HepG2 (cell line): ENCODE results near the gene TRIM54. TPM values are rescaled to one million over a fixed set of nuclear protein-coding genes. Genes with fewer than 3 reads are reported as not detected.
A peak's percentile ranks its signal among the peaks of the same experiment; 100 is the strongest.

ENCODE experiments used
- AGO2 ChIP-seq: fragments of 200-400 bp; formaldehyde crosslinking; optimal IDR thresholded peaks from 2 replicates; pipeline ENCODE3; 2017; ENCODE audit warnings: mild to moderate bottlenecking, low read depth, low read length, moderate library complexity
- KAT7 ChIP-seq: IDR thresholded peaks from 2 replicates; pipeline ENCODE4 v1.6.1; 2018; ENCODE audit warnings: borderline replicate concordance, missing compliant biosample characterization
- ZFP90 ChIP-seq: sonication (generic); formaldehyde crosslinking; IDR thresholded peaks from 2 replicates; pipeline ENCODE4 v1.8.0; 2022; ENCODE audit warnings: missing genetic modification reagents, mild to moderate bottlenecking, inconsistent platforms, borderline replicate concordance
- ZHX2 ChIP-seq, 2 experiments: sonication (generic) in 1 of 2; formaldehyde crosslinking in 1 of 2; IDR thresholded peaks; 2 replicates each; pipeline versions ENCODE4 v1.6.1 to v1.9.0; 2014 to 2022; ENCODE audit warnings: antibody characterized with exemption in 1 of 2, borderline replicate concordance in 1 of 2, inconsistent platforms in 1 of 2, low read depth in 1 of 2, missing genetic modification reagents in 1 of 2
- ZNF75D ChIP-seq: sonication (generic); formaldehyde crosslinking; IDR thresholded peaks from 2 replicates; pipeline ENCODE4 v1.8.1; 2023; ENCODE audit warnings: missing genetic modification reagents, mild to moderate bottlenecking, borderline replicate concordance
- ZNF800 ChIP-seq: sonication (generic); formaldehyde crosslinking; IDR thresholded peaks from 2 replicates; pipeline ENCODE4 v1.4.0; 2020; ENCODE audit warnings: missing genetic modification reagents
- polyA plus RNA-seq, 8 experiments: library from polyadenylated mRNA; depleted of rRNA in 3 of 8; stranded (reverse) in 7 of 8; unstranded in 1 of 8; fragments of >200 nt; fragmentation: Illumina TruSeq in 4 of 8; extraction: Trizol in 4 of 8; gene quantifications; 2 replicates each; pipeline versions ENCODE4 v1.2.1 to v1.2.3, GENCODE V29; 2011 to 2016; ENCODE audit warnings: low read depth in 4 of 8, missing spikeins in 1 of 8, mixed read lengths in 1 of 8; ENCODE audit not compliant: insufficient read depth in 1 of 8
- total RNA-seq, 5 experiments: library from RNA; depleted of rRNA; stranded (reverse); fragments of >200 nt; fragmentation: Illumina TruSeq; extraction: Trizol; gene quantifications; 2 replicates each; pipeline ENCODE4 v1.2.3, GENCODE V29; 2016; ENCODE audit warnings: low read depth in 1 of 5
- TF ChIP-seq, protein P1 (sequence below): sonication (generic); formaldehyde crosslinking; IDR thresholded peaks from 2 replicates; pipeline ENCODE4 v1.8.0; 2022; ENCODE audit warnings: mild to moderate bottlenecking, missing genetic modification reagents, moderate library complexity

TRIM54 gene
- total and polyA plus RNA-seq, 2 of the 13 experiments (the other 11 are each of a cell fraction or from before 2014, with no cell fraction given), result 0.07 to 0.13 TPM

GRCh38 chr2:27356056-27356381, 73.8 kb downstream of the TRIM54 start (continued):
- 0 out of 2 replicates have a peak, but pooled peaks have one; percentile 16 for TF ChIP-seq ZNF800 (CRISPR knock-in tag)
- TF ChIP-seq ZNF75D (CRISPR knock-in tag), result 0 out of 2 replicates have a peak, but pooled peaks have one; percentile 18
- TF ChIP-seq KAT7 (CRISPR knock-in tag), result no peak
- TF ChIP-seq AGO2, result peak; percentile 53
- no peak for TF ChIP-seq ZFP90
- TF ChIP-seq, protein P1, sequence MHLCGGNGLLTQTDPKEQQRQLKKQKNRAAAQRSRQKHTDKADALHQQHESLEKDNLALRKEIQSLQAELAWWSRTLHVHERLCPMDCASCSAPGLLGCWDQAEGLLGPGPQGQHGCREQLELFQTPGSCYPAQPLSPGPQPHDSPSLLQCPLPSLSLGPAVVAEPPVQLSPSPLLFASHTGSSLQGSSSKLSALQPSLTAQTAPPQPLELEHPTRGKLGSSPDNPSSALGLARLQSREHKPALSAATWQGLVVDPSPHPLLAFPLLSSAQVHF (CRISPR knock-in tag), result peak; percentile 83; the same call in 1 of the 2 replicates
- TF ChIP-seq ZHX2 (IDR thresholded peaks at IDR 0.05; ENCODE audit: low read depth), result no peak
- 0 out of 2 replicates have a peak, but pooled peaks have one; percentile 51 for TF ChIP-seq ZHX2 (CRISPR knock-in tag; IDR thresholded peaks at IDR 0.05; ENCODE audit: borderline replicate concordance)
